CD4-positive, alpha-beta T cell (primary cell): Measurements from ENCODE around the gene LHFPL6. TPM values are rescaled to one million over a fixed set of nuclear protein-coding genes. Genes with fewer than 3 reads are reported as not detected.

Experiments used
- ATAC-seq: fragments of 200-7000 bp; cut with Tn5 transposase; one replicate; pipeline ENCODE4 v1.10.0; 2022; ENCODE audit warnings: mild to moderate bottlenecking; ENCODE audit not compliant: poor library complexity
- CTCF ChIA-PET: fragments of 350-600 bp; sonication (Branson Sonifier 250); formaldehyde crosslinking; loops from one replicate; lab custom pipeline; 2021; ENCODE audit warnings: antibody characterized with exemption, inconsistent platforms; lab: Charles Lee
- POLR2A ChIA-PET: fragments of 350-600 bp; sonication (Branson Sonifier 250); formaldehyde crosslinking; loops from one replicate; lab custom pipeline; 2021; ENCODE audit warnings: antibody characterized with exemption, inconsistent platforms; lab: Charles Lee
- DNase-seq, 14 experiments: peaks; one replicate each; pipeline ENCODE4 v3.0.0-alpha.2; 2013 to 2020; ENCODE audit warnings: mixed read lengths in 2 of 14
- H3K27ac ChIP-seq, 2 donors: one replicate each; pipeline versions ENCODE4 v1.5.1 to v1.7.0; 2013; ENCODE audit warnings: low read length in 2 of 2, low read depth in 1 of 2, mild to moderate bottlenecking in 1 of 2
- H3K27me3 ChIP-seq, 2 experiments: 1 replicate in 1 of 2; 2 replicates in 1 of 2; pipeline versions ENCODE4 v1.6.1 to v1.7.0; 2013; ENCODE audit warnings: low read length in 2 of 2, control low read depth in 1 of 2, mild to moderate bottlenecking in 1 of 2, moderate library complexity in 1 of 2; ENCODE audit not compliant: insufficient read depth in 2 of 2, control insufficient read depth in 1 of 2
- H3K36me3 ChIP-seq: one replicate; pipeline ENCODE4 v1.6.1; 2013; ENCODE audit warnings: low read length, control low read depth; ENCODE audit not compliant: insufficient read depth
- H3K4me1 ChIP-seq: one replicate; pipeline ENCODE4 v1.6.1; 2013; ENCODE audit warnings: low read length, control low read depth; ENCODE audit not compliant: insufficient read depth
- H3K4me3 ChIP-seq: one replicate; pipeline ENCODE4 v1.5.1; 2013; ENCODE audit warnings: mild to moderate bottlenecking, low read length, moderate library complexity
- H3K9me3 ChIP-seq, 2 experiments: 1 replicate in 1 of 2; 2 replicates in 1 of 2; pipeline versions ENCODE4 v1.6.1 to v1.7.0; 2013; ENCODE audit warnings: low read length in 2 of 2, mild to moderate bottlenecking in 2 of 2, control low read depth in 1 of 2, moderate library complexity in 1 of 2; ENCODE audit not compliant: control insufficient read depth in 1 of 2, insufficient read depth in 1 of 2
- H3K27ac Mint-ChIP-seq: one replicate; pipeline ENCODE4 v1.8.0; 2020; ENCODE audit warnings: mixed read lengths
- H3K27me3 Mint-ChIP-seq: one replicate; pipeline ENCODE4 v1.8.0; 2021; ENCODE audit warnings: mixed read lengths
- H3K36me3 Mint-ChIP-seq: one replicate; pipeline ENCODE4 v1.8.0; 2021; ENCODE audit warnings: low read depth, mixed read lengths
- H3K4me1 Mint-ChIP-seq: one replicate; pipeline ENCODE4 v1.8.0; 2021; ENCODE audit warnings: low read depth, mixed read lengths
- H3K4me3 Mint-ChIP-seq: one replicate; pipeline ENCODE4 v1.8.0; 2020; ENCODE audit warnings: mild to moderate bottlenecking, mixed read lengths
- H3K9me3 Mint-ChIP-seq: one replicate; pipeline ENCODE4 v1.8.0; 2020; ENCODE audit warnings: mixed read lengths
- intact Hi-C, 2 experiments: fragments of 100-400 bp; cut with DNase I in 1 of 2; cut with micrococcal nuclease in 1 of 2; formaldehyde crosslinking; loops; one replicate each; pipeline versions ENCODE4 v1.15.1 to v1.9.0; 2023 to 2025; cut with DNase I, micrococcal nuclease
- total RNA-seq, 174 experiments: library from RNA in 2 of 174; stranded (reverse) in 2 of 174; gene quantifications; one replicate each; pipeline ENCODE4 v1.2.3 and lab custom pipeline; 2021 to 2026
- TF ChIP-seq, protein P1 (sequence below): fragments of 200-600 bp; IDR thresholded peaks from one replicate; pipeline ENCODE4 v1.8.0; 2022; ENCODE audit warnings: antibody characterized with exemption, mild to moderate bottlenecking

Gene LHFPL6
- total RNA-seq, 2 experiments from 2014 or later, result not detected

DNA sequence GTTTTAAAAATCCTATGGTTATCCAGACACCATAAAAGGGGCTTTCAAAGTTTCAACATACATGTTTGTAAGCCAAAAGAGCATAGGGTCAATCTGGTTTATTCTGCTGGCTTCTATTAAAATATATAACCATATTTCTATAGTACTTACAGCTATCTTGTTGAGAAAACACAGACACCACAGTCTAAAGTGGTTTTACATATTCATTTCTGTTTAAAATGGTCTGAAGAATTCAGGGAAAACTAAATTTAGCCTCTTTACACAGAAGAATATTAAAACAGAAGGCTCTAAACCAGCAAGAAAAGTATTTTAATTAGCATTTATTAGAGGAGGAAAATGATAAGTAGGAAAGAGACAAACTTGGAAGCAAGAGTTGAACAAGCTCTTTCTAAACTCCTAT, 203.9 kb downstream of the LHFPL6 start:
- H3K4me1 Mint-ChIP-seq, result no peaks in the 10 kb centered on the region
- ATAC-seq (no peak), DNase-seq (no peak)
- Histone ChIP-seq H3K27me3 (peaks cover 0 to 3% of the 10 kb centered on the region in 2 experiments), H3K9me3 (no peaks in the 10 kb centered on the region), H3K4me3 (no peak overlapping the region), H3K27ac (no peak overlapping the region), H3K36me3 (no peaks in the 10 kb centered on the region), H3K4me1 (no peaks in the 10 kb centered on the region)
- TF ChIP-seq, protein P1, sequence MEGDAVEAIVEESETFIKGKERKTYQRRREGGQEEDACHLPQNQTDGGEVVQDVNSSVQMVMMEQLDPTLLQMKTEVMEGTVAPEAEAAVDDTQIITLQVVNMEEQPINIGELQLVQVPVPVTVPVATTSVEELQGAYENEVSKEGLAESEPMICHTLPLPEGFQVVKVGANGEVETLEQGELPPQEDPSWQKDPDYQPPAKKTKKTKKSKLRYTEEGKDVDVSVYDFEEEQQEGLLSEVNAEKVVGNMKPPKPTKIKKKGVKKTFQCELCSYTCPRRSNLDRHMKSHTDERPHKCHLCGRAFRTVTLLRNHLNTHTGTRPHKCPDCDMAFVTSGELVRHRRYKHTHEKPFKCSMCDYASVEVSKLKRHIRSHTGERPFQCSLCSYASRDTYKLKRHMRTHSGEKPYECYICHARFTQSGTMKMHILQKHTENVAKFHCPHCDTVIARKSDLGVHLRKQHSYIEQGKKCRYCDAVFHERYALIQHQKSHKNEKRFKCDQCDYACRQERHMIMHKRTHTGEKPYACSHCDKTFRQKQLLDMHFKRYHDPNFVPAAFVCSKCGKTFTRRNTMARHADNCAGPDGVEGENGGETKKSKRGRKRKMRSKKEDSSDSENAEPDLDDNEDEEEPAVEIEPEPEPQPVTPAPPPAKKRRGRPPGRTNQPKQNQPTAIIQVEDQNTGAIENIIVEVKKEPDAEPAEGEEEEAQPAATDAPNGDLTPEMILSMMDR, result no peak
- intact Hi-C loops, result no loop called here
- no peak overlapping the region for H3K4me3 Mint-ChIP-seq
- CTCF ChIA-PET, result no interaction called here
- H3K27me3 Mint-ChIP-seq, result peaks cover 3% of the 10 kb centered on the region
- H3K9me3 Mint-ChIP-seq, result no peaks in the 10 kb centered on the region
- H3K27ac Mint-ChIP-seq, result no peak overlapping the region
- POLR2A ChIA-PET, result interaction anchor here (0.5 kb wide), 1 partner anchor 1214 kb away, joined by 3 read pairs; no protein-coding TSS in a partner anchor
- no peaks in the 10 kb centered on the region for H3K36me3 Mint-ChIP-seq

DNA sequence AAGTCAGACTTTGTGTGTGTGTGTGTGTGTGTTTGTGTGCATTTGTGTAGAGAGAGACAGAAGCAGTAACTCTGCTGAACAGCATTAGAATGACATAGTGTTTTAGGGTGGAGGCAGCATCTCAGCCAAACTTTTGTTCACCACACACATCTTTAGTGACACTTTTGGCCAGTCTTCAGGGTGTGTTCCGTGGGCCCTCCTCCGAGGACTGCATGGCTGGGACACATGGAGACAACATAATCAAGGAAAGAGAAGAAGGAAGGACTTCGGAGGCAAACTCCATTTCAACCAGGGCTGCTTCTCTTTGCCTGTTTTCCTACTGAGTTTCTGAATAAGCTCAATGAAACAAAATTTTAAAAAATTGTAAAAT, 205.1 kb downstream of the LHFPL6 start:
- TF ChIP-seq, protein P1, result no peak
- Mint-ChIP-seq H3K36me3 (no peaks in the 10 kb centered on the region), H3K9me3 (no peaks in the 10 kb centered on the region), H3K4me3 (no peak overlapping the region), H3K4me1 (no peaks in the 10 kb centered on the region), H3K27ac (no peak overlapping the region), H3K27me3 (peaks cover 3% of the 10 kb centered on the region)
- Histone ChIP-seq H3K4me1 (no peaks in the 10 kb centered on the region), H3K36me3 (no peaks in the 10 kb centered on the region), H3K9me3 (no peaks in the 10 kb centered on the region), H3K27ac (no peak overlapping the region), H3K4me3 (no peak overlapping the region), H3K27me3 (peaks cover 0 to 6% of the 10 kb centered on the region in 2 experiments)
- ChIA-PET POLR2A (no interaction called here), CTCF (no interaction called here)
- no peak for DNase-seq
- intact Hi-C loops, result no loop called here
- ATAC-seq, result no peak

DNA sequence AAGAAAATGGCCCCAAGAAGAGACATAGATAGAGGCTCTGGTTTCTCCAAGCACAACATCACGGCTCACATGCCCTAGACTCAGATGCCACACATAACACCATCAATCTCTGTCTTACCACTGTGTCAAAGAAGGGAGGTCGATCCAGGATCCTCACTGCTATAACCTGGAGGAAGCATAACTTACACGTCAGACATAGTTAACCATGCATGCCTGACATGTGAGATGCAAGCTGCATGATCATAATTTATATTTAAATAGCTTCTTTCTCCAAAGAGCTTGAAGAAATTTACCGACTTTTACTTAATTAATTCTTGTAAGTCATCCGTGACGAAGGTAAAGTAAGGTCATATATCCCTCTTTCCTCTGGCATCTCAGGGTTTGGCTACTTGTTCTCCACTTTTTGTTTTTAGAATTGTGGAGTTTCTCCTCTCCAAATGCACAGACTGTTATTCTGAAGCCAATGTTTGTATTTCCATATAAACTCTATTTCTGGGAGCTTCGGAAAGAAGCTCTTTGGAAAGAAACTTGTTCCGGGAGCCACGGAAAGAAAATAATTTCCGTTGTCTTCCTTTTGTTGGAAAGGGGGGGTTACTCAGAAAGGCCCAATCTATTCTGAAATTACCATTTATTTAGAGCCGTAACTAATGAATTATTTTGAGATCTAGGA, 205.6 kb downstream of the LHFPL6 start:
- POLR2A ChIA-PET, result no interaction called here
- intact Hi-C loops, result no loop called here

More for the DNA sequence above, 205.6 kb downstream of the LHFPL6 start:
- no peak overlapping the region for H3K4me3 Mint-ChIP-seq
- no peak overlapping the region for H3K27ac ChIP-seq
- CTCF ChIA-PET, result no interaction called here
- H3K36me3 Mint-ChIP-seq, result no peaks in the 10 kb centered on the region
- no peaks in the 10 kb centered on the region for H3K4me1 ChIP-seq
- ATAC-seq (no peak), DNase-seq (no peak)
- no peak overlapping the region for H3K27ac Mint-ChIP-seq
- H3K9me3 ChIP-seq, result no peaks in the 10 kb centered on the region
- H3K4me3 ChIP-seq, result no peak overlapping the region
- H3K4me1 Mint-ChIP-seq, result no peaks in the 10 kb centered on the region
- TF ChIP-seq, protein P1, result no peak
- H3K36me3 ChIP-seq, result no peaks in the 10 kb centered on the region
- peaks cover 3% of the 10 kb centered on the region for H3K27me3 Mint-ChIP-seq
- peaks cover 0 to 6% of the 10 kb centered on the region in 2 experiments for H3K27me3 ChIP-seq
- no peaks in the 10 kb centered on the region for H3K9me3 Mint-ChIP-seq
